ENCODE measurements around the gene FBXO24.
"Not testable (repeated sequence)": the region's sequence is repeated elsewhere in the genome, so short reads cannot be mapped to it uniquely, and the experiment has no call there.

FBXO24 gene

GRCh38 chr7:100538654-100539435, 47.3 kb upstream of the FBXO24 start, which contains the start of gene AGFG2:
Gene AGFG2 (plus strand): TSS chr7:100539203. CDS start chr7:100539347, 144 bp downstream.
- peak within 1 kb of the TSS; percentile 90 for H2AFZ ChIP-seq (ENCODE audit: low read depth, low read length)
- no peak within 1 kb of the TSS for H2AK5ac ChIP-seq (ENCODE audit: low read length, severe bottlenecking)
- H2BK120ac ChIP-seq (ENCODE audit: low read depth, low read length), result no peak within 1 kb of the TSS
- H3K27ac ChIP-seq (ENCODE audit: low read length, poor library complexity, severe bottlenecking), result no peak within 1 kb of the TSS
- DNase-seq, result peak; percentile 100
- peaks cover 21% of the 10 kb centered on the region for H3K79me1 ChIP-seq (replicated peaks; ENCODE audit: low read length, poor library complexity, severe bottlenecking)
- H3K4me1 ChIP-seq (ENCODE audit: control insufficient read depth, insufficient read depth, low read depth, low read length), result peaks cover 10% of the 10 kb centered on the region
- H3K36me3 ChIP-seq (ENCODE audit: control insufficient read depth in 1 of 2, insufficient read depth in 2 of 2, low read depth in 1 of 2, low read length in 2 of 2), result no peaks in the 10 kb centered on the region
- peak within 1 kb of the TSS in 1 of 2 experiments; percentile 89 for H3K23ac ChIP-seq (ENCODE audit: low read length in 2 of 2)
- no peaks in the 10 kb centered on the region for H3K9me3 ChIP-seq (ENCODE audit: control insufficient read depth, low read length)
- WGBS, result under 1% methylated on average over 51 of the region's 60 CpGs
- peak within 1 kb of the TSS; percentile 100 for H3K4me2 ChIP-seq (ENCODE audit: low read length, poor library complexity, severe bottlenecking)
- H3K4me3 ChIP-seq (ENCODE audit: insufficient read depth in 1 of 2, low read depth in 1 of 2, low read length in 2 of 2), result peak within 1 kb of the TSS; percentile 75 to 89
- H3K18ac ChIP-seq (ENCODE audit: low read depth in 1 of 2, low read length in 2 of 2), result peak within 1 kb of the TSS; percentile 33 to 89
- H3K14ac ChIP-seq (ENCODE audit: low read length in 2 of 2), result peak within 1 kb of the TSS in 1 of 2 experiments; percentile 55
- no peak within 1 kb of the TSS for H2BK5ac ChIP-seq (ENCODE audit: low read depth, low read length, poor library complexity, severe bottlenecking)
- H2BK15ac ChIP-seq (ENCODE audit: low read depth, poor library complexity, severe bottlenecking), result peak within 1 kb of the TSS; percentile 82
- no peak within 1 kb of the TSS for H4K91ac ChIP-seq (ENCODE audit: low read length)
- peak within 1 kb of the TSS in 1 of 2 experiments; percentile 21 for H2BK12ac ChIP-seq (ENCODE audit: low read length in 2 of 2)
- peak within 1 kb of the TSS; percentile 4 for H4K8ac ChIP-seq (ENCODE audit: low read length)
- H3K4ac ChIP-seq (ENCODE audit: low read depth in 1 of 2, low read length in 2 of 2), result peak within 1 kb of the TSS; percentile 45 to 81
- no peaks in the 10 kb centered on the region for H3K27me3 ChIP-seq (ENCODE audit: control insufficient read depth in 1 of 2, insufficient read depth in 1 of 2, low read length in 2 of 2)
- peak within 1 kb of the TSS; percentile 81 for H3K9ac ChIP-seq (ENCODE audit: low read length)

- Histone ChIP-seq H3K4me2 (ENCODE audit: low read length, poor library complexity, severe bottlenecking) (peak overlapping the region; percentile 100), H3K79me1 (replicated peaks; ENCODE audit: low read length, poor library complexity, severe bottlenecking) (peaks cover 25% of the 10 kb centered on the region), H3K18ac (ENCODE audit: low read depth in 1 of 2, low read length in 2 of 2) (peak overlapping the region; percentile 33 to 89), H4K8ac (ENCODE audit: low read length) (peak overlapping the region; percentile 4), H2AK5ac (ENCODE audit: low read length, severe bottlenecking) (no peak overlapping the region), H3K4me1 (ENCODE audit: control insufficient read depth, insufficient read depth, low read depth, low read length) (peaks cover 10% of the 10 kb centered on the region), H3K27me3 (ENCODE audit: control insufficient read depth in 1 of 2, insufficient read depth in 1 of 2, low read length in 2 of 2) (no peaks in the 10 kb centered on the region), H3K4ac (ENCODE audit: low read depth in 1 of 2, low read length in 2 of 2) (peak overlapping the region; percentile 45 to 81), H2BK120ac (ENCODE audit: low read depth, low read length) (no peak overlapping the region), H2BK5ac (ENCODE audit: low read depth, low read length, poor library complexity, severe bottlenecking) (no peak overlapping the region), H3K27ac (ENCODE audit: low read length, poor library complexity, severe bottlenecking) (no peak overlapping the region), H2BK15ac (ENCODE audit: low read depth, poor library complexity, severe bottlenecking) (peak overlapping the region; percentile 82), H3K9me3 (ENCODE audit: control insufficient read depth, low read length) (no peaks in the 10 kb centered on the region), H4K91ac (ENCODE audit: low read length) (no peak overlapping the region), H3K14ac (ENCODE audit: low read length in 2 of 2) (peak overlapping the region in 1 of 2 experiments; percentile 55), H3K4me3 (ENCODE audit: insufficient read depth in 1 of 2, low read depth in 1 of 2, low read length in 2 of 2) (peak overlapping the region; percentile 75 to 89), H3K36me3 (ENCODE audit: control insufficient read depth in 1 of 2, insufficient read depth in 2 of 2, low read depth in 1 of 2, low read length in 2 of 2) (no peaks in the 10 kb centered on the region), H3K9ac (ENCODE audit: low read length) (peak overlapping the region; percentile 81), H2AFZ (ENCODE audit: low read depth, low read length) (peak overlapping the region; percentile 90), H2BK12ac (ENCODE audit: low read length in 2 of 2) (no peak overlapping the region), H3K23ac (ENCODE audit: low read length in 2 of 2) (peak overlapping the region in 1 of 2 experiments; percentile 89)
- no peak for DNase-seq
- WGBS, result 2% methylated on average over 39 of the region's 44 CpGs
These were observed 46.6 kb upstream of the FBXO24 start for GRCh38 chr7:100539436-100540006.

GRCh38 chr7:100540073-100540723, 45.9 kb upstream of the FBXO24 start:
- Histone ChIP-seq H4K8ac (ENCODE audit: low read length) (no peak overlapping the region), H3K4ac (ENCODE audit: low read depth in 1 of 2, low read length in 2 of 2) (no peak overlapping the region), H3K27ac (ENCODE audit: low read length, poor library complexity, severe bottlenecking) (no peak overlapping the region), H3K9ac (ENCODE audit: low read length) (peak overlapping the region; percentile 81), H3K18ac (ENCODE audit: low read depth in 1 of 2, low read length in 2 of 2) (no peak overlapping the region), H2BK5ac (ENCODE audit: low read depth, low read length, poor library complexity, severe bottlenecking) (no peak overlapping the region), H3K4me3 (ENCODE audit: insufficient read depth in 1 of 2, low read depth in 1 of 2, low read length in 2 of 2) (peak overlapping the region; percentile 75 to 89), H3K23ac (ENCODE audit: low read length in 2 of 2) (no peak overlapping the region), H2AK5ac (ENCODE audit: low read length, severe bottlenecking) (no peak overlapping the region), H3K79me1 (replicated peaks; ENCODE audit: low read length, poor library complexity, severe bottlenecking) (peaks cover 26% of the 10 kb centered on the region), H2BK12ac (ENCODE audit: low read length in 2 of 2) (no peak overlapping the region), H3K36me3 (ENCODE audit: control insufficient read depth in 1 of 2, insufficient read depth in 2 of 2, low read depth in 1 of 2, low read length in 2 of 2) (no peaks in the 10 kb centered on the region), H3K14ac (ENCODE audit: low read length in 2 of 2) (no peak overlapping the region), H3K4me1 (ENCODE audit: control insufficient read depth, insufficient read depth, low read depth, low read length) (peaks cover 10% of the 10 kb centered on the region), H3K4me2 (ENCODE audit: low read length, poor library complexity, severe bottlenecking) (peak overlapping the region; percentile 100), H2BK120ac (ENCODE audit: low read depth, low read length) (no peak overlapping the region), H2AFZ (ENCODE audit: low read depth, low read length) (no peak overlapping the region), H3K27me3 (ENCODE audit: control insufficient read depth in 1 of 2, insufficient read depth in 1 of 2, low read length in 2 of 2) (no peaks in the 10 kb centered on the region), H3K9me3 (ENCODE audit: control insufficient read depth, low read length) (no peaks in the 10 kb centered on the region), H2BK15ac (ENCODE audit: low read depth, poor library complexity, severe bottlenecking) (no peak overlapping the region), H4K91ac (ENCODE audit: low read length) (no peak overlapping the region)
- DNase-seq, result no peak
- 48% methylated on average over 5 of the region's 6 CpGs for WGBS

DNA sequence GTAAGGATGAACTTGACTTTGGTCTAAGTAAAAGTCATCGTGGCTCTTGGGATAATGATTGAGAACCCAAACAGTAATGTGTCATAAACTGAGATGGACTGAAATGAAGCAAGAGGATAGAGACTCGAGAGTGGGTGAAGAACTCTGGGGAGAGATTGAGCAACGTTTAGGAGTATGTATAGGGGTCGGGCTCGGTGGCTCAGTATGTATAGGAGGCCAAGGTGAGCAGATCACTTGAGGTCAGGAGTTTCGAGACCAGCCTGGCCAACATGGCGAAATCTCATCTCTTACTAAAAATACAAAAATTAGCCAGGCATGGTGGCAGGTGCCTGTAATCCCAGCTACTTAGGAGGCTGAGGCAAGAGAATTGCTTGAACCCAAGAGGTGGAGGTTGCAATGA, 44.8 kb upstream of the FBXO24 start:
- Histone ChIP-seq H3K4me1 (ENCODE audit: control insufficient read depth, insufficient read depth, low read depth, low read length) (peaks cover 11% of the 10 kb centered on the region), H3K79me1 (replicated peaks; ENCODE audit: low read length, poor library complexity, severe bottlenecking) (peaks cover 26% of the 10 kb centered on the region)
- H3K4ac ChIP-seq (ENCODE audit: low read depth in 1 of 2, low read length in 2 of 2); H4K8ac ChIP-seq (ENCODE audit: low read length); H3K4me2 ChIP-seq (ENCODE audit: low read length, poor library complexity, severe bottlenecking); H2BK5ac ChIP-seq (ENCODE audit: low read depth, low read length, poor library complexity, severe bottlenecking); H3K4me3 ChIP-seq (ENCODE audit: insufficient read depth in 1 of 2, low read depth in 1 of 2, low read length in 2 of 2); H4K91ac ChIP-seq (ENCODE audit: low read length); H3K18ac ChIP-seq (ENCODE audit: low read depth in 1 of 2, low read length in 2 of 2); H2AFZ ChIP-seq (ENCODE audit: low read depth, low read length); H2BK120ac ChIP-seq (ENCODE audit: low read depth, low read length); DNase-seq; H3K36me3 ChIP-seq (ENCODE audit: control insufficient read depth in 1 of 2, insufficient read depth in 2 of 2, low read depth in 1 of 2, low read length in 2 of 2); H3K27ac ChIP-seq (ENCODE audit: low read length, poor library complexity, severe bottlenecking); H3K9me3 ChIP-seq (ENCODE audit: control insufficient read depth, low read length); H3K14ac ChIP-seq (ENCODE audit: low read length in 2 of 2); H2BK15ac ChIP-seq (ENCODE audit: low read depth, poor library complexity, severe bottlenecking); H2BK12ac ChIP-seq (ENCODE audit: low read length in 2 of 2); H3K27me3 ChIP-seq (ENCODE audit: control insufficient read depth in 1 of 2, insufficient read depth in 1 of 2, low read length in 2 of 2); H3K9ac ChIP-seq (ENCODE audit: low read length); H2AK5ac ChIP-seq (ENCODE audit: low read length, severe bottlenecking); H3K23ac ChIP-seq (ENCODE audit: low read length in 2 of 2): not testable (repeated sequence)
- WGBS, result 68% methylated on average over 5 of the region's 7 CpGs
